Retina (tissue), 1 donor: Measurements from ENCODE around the gene GRK5.
A peak's percentile ranks its signal among the peaks of the same experiment; 100 is the strongest.
"Not testable (repeated sequence)": the region's sequence is repeated elsewhere in the genome, so short reads cannot be mapped to it uniquely, and the experiment has no call there.

ENCODE experiments used
- DNase-seq: peaks from one replicate; pipeline ENCODE4 v3.0.0-alpha.2; 2016

Gene GRK5

DNA sequence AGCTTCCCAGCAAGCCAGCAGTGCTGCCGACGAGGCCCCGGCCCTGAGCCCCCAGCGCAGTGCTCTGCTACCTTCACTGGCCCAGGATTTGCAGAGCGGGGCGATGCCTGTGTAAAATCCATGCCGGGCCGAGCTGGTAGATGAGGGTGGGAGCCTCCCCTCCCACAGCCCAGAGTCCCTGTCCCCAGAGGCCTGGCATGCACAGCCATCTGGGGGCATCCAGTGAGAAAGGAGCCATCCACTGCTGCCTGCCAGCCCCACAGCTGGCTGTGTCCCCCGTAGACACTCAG is 218.5 kb downstream of the GRK5 start:
- no peak for DNase-seq

- no peak for DNase-seq
These were observed 219.3 kb downstream of the GRK5 start for GRCh38 chr10:119426699-119427098.

GRCh38 chr10:119427263-119427864 is 220.0 kb downstream of the GRK5 start:
- DNase-seq, result no peak

- DNase-seq, result no peak
These were observed 221.4 kb downstream of the GRK5 start for GRCh38 chr10:119428789-119429188.

- no peak for DNase-seq
These were observed 222.4 kb downstream of the GRK5 start for GRCh38 chr10:119429771-119430170.

- no peak for DNase-seq
These were observed 223.8 kb downstream of the GRK5 start for GRCh38 chr10:119431034-119431772.

- DNase-seq, result no peak
These were observed 224.4 kb downstream of the GRK5 start for GRCh38 chr10:119431773-119432135.

GRCh38 chr10:119434942-119435341 is 227.6 kb downstream of the GRK5 start:
- DNase-seq, result not testable (repeated sequence)

DNA sequence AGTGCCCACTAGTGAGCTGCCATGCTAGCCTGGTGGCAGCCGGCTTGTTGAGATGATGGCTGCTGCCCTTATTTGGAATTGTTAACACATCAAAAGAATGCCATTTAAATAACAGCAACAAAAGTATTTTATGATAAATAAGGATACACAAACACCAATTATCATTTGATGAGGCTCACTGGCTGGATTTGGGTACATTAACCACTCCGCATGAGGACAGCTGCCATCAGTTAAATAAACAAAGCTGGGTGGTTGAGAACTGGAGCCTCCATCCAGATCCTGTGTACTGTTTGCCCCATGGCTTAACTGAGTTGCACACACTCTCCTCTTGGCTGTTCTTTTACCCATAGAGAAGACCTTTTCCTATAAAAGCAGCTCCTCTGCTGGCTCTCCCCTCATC is 231.3 kb downstream of the GRK5 start:
- no peak for DNase-seq

GRCh38 chr10:119439922-119440321 is 232.6 kb downstream of the GRK5 start:
- DNase-seq, result no peak

- DNase-seq, result no peak
These were observed 233.9 kb downstream of the GRK5 start for GRCh38 chr10:119441151-119441821.

DNA sequence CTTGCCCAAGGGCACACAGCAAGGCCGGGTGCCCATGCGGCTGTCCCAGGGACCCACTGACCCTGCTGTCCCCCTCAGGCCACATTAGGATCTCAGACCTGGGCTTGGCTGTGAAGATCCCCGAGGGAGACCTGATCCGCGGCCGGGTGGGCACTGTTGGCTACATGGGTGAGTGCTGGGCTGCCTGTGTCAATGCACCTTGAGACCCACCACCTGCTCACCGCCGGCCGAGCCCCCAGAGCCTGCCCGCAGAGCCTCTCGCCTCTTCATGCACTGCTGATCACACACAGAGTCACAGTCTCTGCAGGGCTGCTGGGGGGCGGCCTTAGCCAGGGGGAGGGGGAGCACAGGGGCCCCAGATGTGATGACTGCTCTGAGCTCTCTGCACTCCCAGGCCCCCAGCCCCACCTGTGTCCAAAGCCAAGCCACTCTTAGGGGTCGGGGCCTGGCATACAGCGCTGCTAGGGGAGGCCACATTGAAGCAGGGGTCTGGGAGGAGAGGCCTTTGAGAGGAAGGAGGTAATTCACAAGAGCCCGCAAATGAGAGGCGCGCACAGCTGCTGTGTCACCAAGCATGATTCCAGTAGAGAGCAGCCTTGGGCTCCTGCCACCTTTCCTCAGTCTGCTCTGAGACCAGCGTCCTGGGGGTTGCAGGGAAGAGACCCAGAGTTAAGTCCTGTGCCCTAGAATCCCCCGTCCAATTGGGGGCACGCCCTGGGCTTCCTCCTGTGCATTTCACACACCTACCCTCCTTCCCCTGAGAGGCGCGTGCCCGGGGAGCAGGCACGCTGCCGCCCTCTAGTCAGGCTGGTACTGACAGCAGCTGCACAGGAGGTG is 234.8 kb downstream of the GRK5 start:
- DNase-seq, result peak; percentile 46

- no peak for DNase-seq
These were observed 235.3 kb downstream of the GRK5 start for GRCh38 chr10:119442758-119443060.

DNA sequence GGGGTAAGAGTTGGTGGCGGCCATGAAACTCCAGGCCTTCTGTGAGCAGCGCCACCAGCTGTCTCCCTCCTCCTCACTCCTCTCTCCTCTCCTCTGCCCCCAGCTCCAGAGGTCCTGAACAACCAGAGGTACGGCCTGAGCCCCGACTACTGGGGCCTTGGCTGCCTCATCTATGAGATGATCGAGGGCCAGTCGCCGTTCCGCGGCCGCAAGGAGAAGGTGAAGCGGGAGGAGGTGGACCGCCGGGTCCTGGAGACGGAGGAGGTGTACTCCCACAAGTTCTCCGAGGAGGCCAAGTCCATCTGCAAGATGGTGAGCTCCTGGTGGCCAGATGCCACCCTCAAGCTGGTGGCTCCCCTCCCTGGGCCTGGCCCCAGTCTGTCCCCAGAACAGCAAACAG is 236.1 kb downstream of the GRK5 start:
- no peak for DNase-seq

DNA sequence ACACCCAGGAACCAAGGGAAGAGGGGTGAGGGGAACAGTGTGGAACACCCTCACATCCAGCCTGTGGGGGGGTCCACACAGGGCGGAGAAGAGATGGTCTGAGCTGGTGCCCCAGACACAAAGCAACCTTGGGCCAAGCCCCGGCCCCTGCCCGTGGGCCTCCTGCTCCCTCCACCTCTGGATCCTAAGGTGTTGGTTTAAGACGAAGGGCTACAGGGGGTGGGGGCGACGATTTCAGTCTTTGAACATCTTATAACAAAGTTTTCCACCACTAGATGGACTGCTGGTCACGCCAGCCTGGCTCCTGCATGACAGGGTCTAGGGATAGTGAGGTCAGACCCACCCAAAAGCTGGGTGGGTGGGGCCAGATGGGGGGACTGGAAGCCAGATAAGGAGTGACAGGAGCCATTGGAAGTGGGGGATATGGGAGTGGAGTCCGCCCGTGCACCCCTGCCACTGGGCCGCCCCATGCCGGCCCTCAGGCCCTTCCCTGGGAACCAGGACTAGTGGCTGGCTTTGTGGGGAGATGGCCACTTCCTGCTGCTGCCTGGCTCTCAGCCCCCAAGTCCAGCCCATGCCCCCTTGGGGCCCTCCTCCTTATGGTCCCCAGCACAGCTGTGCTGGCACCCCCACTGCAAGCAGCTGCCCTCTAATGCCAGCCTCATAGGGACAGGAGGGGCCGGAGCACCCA is 236.7 kb downstream of the GRK5 start:
- no peak for DNase-seq

GRCh38 chr10:119444866-119445265 is 237.5 kb downstream of the GRK5 start:
- DNase-seq, result no peak

DNA sequence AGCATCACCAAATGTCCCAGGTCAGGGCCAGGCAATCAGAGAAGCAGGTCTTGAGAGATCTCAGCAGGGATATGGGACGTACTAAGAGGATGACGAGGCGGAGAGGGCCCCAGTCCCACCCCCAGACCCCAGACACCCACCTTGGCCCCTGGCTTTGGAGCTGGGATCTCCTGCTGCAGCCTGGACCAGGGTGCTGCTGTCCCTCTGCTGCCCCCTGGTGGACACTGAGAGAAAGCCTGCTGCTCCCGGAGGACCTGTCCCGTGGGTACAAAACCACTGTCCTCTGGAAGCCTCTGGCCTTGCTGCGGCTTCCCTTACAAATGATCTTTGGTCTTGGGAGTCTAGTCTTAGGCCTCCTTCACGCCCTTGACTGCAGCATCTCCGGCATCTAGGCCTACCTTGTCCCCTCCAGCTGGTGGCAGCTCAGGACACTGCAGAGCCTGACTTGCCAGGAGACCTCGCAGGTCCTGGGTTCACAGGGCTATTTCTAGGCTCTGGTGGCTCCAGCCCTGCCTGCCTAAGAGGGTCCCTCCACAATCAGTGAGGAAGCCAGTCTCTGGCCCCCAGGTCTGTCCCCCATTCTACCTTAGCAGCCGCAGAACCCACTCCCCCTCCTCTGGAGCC is 238.1 kb downstream of the GRK5 start:
- peak; percentile 86 for DNase-seq

DNA sequence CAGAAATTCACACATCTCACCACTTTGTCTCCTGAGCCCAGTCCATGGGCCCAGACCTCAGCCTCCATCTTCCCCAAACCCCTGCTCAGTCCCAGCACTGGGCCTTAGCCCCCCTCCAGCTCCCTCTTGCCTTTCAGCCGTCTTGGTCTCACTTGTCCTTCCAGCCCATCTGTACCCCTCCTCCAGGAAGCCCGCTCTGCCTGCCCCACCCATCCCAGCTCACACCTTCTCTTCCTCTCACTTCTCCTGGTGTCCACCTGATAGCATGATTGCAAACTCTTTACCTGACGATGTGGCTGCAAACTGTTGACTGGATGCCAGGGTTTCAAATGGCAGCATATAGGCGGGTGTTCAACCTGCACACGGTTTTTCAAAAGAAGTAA is 238.6 kb downstream of the GRK5 start:
- no peak for DNase-seq

- no peak for DNase-seq
These were observed 239.3 kb downstream of the GRK5 start for GRCh38 chr10:119446441-119447277.

DNA sequence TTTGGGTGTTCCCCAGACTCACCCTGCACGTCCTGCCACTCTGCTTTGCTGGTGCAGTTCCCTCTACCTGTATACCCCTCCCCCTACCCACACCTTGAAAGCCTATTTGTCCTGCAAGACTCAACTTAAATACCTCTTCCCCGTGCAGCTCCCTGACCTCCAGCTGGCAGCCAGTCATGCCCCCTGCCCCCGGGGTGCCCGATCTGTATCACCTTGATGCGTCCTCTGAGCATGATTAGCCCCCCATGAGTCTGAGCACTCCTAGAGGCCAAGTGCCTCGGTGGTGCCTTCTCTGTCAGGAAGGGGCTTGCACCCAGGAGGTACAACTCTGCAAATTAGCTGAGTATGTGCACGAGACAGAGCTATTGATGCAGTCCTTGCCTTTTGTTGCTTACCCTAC is 240.1 kb downstream of the GRK5 start:
- DNase-seq, result no peak

DNA sequence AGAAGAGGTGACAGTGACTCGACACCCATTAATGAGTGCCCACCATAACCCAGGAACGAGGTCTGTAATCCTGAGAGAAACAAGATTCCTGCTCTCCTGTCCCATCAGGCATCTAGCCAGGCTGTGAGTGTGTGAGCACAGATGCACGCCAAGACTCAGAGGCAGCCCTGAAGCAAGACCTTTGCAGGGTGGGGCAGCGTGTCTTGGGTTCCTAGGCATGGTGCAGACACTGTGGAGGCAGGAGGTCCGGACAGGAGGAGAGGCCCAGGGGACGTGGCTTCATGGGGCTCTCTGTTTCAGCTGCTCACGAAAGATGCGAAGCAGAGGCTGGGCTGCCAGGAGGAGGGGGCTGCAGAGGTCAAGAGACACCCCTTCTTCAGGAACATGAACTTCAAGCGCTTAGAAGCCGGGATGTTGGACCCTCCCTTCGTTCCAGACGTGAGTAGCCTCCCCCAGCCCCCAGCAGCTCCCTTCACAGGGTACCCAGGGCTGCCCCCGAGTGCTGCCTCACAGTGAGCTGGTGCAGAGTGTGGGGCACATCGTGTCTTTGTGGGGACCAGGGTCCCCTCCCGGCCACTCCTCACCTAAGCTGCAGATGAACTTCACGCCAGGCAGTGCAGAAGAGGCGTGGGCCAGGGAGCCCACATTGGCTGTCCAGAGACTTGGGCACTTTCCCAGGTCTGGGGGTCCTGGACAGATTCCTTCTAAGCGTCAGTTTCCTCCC is 240.6 kb downstream of the GRK5 start:
- no peak for DNase-seq
